COLO668 (cell line): ENCODE results near the gene RALB.

Source experiments
- DNase-seq: peaks from one replicate; lab custom pipeline; 2025; ENCODE audit not compliant: unreplicated experiment; lab: John Stamatoyannopoulos, UW

The RALB gene, protein sequence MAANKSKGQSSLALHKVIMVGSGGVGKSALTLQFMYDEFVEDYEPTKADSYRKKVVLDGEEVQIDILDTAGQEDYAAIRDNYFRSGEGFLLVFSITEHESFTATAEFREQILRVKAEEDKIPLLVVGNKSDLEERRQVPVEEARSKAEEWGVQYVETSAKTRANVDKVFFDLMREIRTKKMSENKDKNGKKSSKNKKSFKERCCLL

DNA sequence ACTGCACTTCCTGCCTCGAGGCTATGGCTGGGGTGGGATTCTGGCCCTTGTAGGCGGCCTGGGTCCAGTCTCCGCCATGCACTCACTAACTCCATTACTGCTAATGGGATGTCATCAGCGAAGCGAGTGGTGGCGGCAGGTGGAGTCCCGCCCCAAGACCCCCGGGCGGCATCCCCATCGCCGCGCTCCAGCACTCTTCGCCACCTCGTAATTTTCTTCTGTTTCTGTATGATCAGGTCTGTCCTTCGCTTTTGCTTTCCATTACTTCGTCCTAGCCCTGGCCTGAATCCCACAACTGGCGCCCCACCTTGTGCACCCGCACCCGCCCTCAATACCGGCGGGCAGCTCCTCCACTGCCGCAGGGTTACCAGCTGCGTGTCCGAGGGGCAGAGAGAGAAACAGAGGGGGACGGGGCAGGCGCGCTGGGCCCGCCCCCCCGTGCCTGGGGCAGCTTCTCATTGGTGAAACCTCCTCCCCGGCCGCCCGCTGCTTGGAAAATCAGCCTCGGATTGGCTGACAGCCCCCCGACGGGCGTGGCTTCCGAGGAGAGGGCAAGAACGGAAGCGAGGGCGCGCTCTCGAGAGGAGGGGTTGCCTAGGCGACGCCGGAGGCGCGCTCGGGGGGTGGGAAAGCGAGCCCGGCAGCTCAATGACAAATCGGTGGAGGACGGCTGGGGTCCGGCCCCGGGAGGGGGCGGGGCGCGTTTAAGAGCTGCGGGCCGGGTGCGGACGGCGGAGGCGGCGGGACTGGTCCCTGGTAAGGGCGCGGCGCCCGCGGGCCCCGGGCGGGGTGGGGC lies at the start of gene RALB:
Gene RALB, plus strand, starts transcription at position 628 of the 796 bp plus-strand sequence. CDS start 25,813 bp downstream, outside the sequence.
- peak; percentile 99 for DNase-seq

DNA sequence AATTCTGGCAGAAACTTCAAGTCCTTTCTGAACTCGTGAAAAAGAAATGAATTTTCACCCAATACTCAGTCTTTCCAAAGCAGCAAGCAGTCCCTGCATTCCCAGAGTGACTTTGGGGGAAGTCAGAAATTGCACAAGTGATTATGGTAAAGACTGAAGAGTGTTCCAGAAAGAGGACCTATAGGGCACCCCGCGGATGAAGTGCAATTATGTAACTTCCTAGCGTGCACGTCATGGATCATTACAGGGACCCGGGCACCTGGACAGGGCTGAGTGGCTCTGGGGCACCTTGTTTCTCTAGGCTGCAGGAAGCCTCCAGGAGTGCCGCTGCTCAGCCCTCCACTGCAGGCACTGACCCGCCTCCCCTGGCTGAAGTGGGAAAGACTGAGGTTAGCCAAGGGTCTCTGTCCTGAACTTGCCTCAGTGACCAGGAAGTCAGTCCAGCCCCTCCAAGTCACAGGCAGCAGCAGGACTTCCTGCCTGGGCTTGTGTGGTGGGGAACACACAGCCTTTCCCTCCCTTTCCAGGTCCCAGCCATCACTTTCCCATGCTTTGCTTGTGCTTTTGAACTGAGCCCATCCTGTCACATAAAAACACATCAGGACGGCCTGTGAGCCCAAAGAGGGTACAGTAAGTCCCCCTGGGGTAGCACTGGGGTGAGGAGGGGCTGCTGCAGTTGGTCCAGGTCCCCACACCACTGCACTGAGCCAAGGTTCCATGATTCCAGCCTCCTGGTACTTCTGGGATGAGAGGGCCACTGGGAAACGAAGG lies 49.2 kb upstream of the RALB start:
- DNase-seq = no peak

DNA sequence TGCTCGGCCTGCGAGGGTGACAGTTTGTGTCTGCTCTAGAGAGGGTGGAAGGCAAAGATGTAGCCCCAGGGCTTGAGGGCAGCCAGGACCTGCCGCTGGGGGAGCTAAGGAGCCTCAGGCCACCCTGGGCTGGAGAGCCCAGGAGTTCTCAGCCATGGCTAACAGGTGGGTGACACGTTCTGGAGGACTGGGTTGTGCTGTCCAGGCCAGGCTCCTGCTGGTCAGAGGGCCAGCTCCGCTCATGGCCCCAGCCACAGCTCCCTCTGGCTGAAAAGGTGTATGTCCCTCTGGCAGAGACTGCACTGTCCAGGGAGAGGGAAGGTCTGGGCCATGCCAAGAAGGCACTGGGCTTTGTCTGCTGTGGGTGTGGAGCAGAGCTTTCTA lies 48.6 kb upstream of the RALB start:
- DNase-seq = no peak

DNA sequence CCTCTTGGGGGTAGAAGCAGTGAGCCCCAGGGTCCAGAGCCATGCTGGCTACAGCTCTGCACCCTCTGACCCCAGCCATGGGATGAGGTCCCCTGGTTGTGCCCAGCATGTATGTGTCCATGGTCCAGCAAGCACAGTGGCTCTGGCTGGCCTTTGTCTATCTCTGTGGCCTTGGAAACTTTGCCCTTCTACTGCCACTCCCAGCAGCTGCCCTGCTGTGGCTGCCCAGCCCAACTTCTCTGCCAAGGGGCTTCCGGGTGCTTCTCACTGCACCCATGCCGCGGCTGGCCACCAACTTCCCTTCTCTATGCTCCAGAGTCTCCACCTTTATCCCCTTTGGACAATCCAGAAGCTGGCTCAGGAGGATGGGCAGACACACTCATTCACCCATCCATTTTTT lies 48.2 kb upstream of the RALB start:
- no peak for DNase-seq

DNA sequence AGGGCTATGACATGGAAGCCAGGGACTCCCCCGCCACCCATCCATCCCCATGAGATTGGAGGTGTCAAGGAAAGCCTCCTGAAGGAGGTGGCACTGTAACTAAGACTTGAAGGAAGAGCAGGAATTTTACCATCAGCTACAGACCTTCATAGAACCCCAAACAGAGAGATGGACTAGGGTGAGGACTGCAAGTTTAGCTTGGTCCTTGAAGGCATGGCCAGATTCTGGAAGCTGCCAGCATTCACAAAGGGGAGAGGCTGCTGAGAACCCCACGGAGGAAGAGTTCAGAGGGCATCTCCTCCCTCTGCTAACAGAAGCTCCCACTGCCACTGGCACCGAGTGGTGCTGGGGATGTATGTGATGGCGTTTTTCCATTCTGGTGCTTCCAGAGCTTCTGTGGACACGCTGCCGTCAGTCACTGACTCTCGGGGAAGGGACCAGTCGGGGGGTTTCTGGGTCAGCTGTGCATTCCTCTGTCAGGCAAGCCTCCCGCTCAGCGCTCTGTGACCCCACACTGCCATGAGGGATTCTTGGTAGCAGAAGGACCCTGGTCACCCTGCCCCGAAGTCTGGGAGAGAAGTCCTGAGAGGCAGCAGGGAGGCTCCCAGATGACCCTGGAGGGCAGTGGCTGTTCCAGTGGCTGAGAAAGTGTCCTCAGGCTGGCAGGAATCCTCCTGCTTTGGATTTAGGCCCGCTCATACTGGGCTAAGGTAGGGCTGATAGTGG lies 47.5 kb upstream of the RALB start:
- DNase-seq = no peak

DNA sequence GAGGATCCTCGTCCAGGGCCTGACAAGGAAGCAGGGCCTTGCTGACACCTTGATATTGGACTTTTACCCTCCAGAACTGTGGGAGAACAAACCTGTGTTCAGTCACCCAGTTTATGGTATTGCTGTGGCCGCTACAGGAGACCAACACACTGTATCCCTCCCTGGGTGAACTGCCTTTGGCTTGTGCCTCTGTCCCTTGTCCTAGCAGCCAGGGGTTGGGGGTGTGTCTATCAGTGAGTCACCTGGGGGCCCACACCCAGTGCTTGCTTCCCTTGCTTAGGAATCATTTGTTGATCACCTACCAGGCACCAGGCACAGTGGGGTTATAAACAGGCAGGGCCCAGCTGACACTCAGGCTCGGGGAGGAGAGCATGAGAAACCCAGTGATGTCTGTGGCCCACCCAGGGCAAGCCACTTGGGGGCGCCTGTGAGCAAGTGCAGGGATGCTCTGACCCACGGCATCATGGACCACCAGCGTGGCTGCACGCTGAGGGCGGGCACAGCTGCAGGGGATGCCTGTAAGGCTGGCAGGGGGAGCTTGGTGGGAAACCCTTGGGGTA lies 46.5 kb upstream of the RALB start:
- peak; percentile 29 for DNase-seq

DNA sequence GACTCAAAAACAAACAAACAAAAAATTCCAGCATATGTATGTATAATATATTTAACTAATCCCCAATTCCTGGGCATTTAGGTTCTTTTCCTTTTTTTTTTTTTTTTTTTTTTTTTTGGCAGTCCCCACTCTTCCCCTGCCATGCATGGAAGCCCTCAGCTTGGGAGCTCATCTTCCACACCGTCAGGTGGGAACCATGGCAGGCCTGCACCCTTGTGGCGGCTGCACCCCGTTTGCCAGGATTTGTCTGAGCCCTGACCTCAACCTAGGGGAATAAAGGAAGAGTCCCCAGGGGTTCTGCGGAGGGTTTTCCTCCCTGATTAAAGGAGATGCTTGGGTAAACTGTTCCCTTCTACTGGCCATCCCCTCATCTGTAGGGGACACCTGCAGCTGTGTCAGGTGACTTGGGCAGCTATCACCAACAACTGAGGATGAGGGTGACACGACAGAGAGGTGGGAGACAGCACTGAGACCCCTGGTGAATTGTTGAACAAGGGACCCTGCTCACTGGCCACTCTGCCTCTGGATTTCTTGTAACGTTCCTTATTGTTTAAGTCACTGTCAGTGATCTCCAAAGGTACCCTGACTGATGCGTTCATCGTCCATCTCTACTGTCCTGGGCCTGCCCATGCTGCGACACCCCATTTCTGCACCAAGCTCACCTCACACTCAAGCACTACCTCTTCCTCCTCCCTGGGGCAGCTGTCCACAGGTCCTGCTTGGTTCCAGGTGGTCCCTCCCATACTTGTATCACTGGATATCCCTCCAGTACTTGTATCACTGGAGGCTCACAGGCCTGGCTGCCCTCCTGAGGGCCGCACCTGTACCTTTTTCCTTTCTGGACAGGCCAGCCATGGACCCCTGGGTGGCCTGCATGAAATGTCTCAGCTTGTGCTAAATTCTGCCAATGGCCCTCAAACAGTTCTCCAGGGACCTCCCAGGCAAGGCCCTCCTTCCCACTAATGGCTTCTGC lies 44.0 kb upstream of the RALB start:
- DNase-seq = no peak

DNA sequence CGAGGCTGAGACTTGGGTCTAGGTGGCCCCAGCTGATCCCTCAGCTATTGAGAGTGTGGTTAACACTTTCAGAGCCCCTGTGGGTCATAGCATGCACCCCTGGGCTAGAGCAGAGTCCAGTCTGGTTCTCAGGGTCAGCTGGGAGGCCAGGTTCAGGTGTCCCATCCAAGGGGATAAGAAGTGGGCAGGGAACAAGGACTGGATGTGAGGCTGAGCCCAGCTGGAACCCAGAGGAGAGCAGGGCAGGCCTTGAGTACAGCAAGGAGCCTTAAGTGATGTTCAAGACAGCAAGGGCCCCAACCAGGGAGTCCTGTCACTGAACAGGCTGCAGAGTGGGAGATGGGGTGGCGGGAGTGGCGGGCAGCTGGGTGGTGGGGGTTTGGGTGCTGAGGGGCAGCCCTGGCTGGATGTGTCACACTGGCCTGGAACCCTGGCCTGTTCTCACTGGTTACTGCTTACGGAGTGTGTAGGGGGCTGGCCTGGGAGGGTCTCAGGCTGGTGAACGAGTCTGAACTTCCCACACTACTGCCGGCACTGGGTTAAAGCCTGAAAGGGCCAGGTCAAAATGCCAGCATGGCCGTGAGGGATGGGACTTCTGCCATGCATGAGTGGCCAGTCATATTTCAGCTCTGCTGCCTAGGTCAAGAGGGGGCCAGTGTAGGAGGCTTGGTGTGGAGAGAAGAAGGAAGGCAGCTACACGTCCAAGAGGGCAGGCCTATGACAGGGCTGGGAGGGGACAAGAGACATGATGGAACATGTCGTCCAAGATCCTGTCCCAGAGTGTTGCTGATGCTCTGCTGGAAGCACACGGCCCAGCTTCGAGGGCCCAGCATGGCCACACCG lies 43.0 kb upstream of the RALB start:
- DNase-seq = no peak

DNA sequence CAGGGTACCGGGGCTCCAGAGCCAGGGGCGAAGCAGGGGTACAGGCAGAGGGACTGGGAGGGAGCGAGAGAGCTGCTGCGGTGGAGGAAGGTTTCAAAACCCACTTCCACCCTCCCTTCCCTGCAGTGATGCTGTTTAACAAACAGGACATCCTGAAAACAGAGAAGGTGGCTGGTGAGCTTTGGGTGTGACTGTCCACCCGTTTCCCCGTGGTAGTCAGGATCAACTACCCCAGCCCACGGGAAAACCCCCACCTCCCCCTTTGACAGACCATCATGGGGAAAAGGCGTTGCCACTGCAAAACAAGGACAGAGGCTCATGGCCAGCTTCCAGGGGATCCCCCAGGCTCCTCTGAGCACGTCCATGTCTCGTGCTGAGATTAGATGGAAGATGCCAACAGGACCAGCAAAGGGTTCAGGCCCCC lies 42.4 kb upstream of the RALB start:
- no peak for DNase-seq

DNA sequence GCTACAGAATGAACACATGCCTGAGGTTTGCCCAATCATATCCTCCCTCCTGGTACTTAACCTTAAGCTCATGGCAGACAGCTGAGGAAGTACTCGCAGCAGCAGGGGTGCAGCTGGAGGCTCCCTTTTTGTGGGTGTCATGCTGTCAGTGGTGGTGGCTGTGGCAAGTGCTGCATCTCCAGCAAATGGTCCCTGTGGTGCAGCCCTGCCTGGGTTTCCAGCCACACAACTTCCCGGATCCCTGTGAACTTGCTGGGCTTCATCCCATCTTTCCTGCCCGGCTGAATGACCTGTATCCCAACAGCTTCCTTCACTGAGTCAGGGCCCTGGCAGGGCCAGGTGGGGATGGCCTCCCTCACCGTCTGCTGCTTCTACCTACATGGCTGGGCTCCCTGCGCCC lies 34.5 kb upstream of the RALB start:
- no peak for DNase-seq

DNA sequence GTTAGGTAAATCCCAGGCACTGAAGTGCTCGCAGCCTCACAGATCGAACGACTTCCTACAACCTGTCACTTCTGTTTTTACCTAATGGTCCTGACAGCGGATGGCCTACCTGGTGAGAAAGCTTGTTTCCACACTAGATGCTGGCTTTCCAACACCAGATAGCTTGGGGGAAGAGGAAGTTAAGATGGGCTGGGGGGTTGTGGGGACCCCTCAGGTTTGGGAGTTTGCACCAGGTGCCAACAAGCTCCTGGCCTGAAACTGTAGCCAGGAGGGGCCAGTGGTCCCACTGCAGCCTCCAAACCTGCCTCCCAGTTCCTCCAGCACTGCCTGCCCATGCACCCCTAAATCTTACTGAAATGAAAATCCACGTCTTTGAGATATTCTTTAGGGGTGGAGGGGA lies 33.4 kb upstream of the RALB start:
- no peak for DNase-seq

DNA sequence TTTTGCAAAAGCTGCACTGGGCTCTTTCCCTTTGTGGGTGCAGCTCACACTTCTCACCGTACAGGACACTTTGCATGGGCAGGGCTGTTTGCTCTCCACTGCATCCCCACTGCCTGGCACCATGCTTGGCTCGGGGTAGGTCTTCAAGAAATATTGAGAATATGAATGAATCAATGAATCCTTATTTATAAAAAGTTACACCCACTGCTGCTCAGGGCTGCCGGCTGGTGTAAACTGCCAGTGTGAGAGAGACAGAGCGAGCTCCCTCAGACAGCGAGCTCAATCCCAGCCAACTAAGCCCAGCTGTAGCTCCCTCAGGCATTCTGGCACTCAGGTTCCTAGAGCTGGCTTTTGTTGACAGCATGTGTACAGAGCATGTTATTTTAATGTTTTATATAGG lies 32.9 kb upstream of the RALB start:
- DNase-seq = no peak

DNA sequence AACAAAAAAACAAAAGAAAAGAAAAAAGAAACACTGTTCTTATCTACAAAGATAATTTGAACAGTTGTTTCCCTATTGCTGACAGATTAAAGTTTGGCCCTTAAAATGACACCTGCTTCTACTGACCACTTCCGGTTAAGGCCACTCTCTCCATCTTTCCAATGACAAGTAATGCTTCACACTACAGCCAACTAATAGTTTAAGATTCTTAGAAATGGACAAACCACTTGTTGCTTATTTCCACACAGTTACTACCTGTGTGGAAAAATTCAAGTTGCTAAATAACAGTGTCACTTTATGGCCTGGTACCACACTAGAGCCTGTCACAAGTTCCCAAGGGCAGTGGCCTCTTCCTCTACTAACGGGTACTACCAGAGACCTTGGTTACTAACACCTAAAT lies 31.9 kb upstream of the RALB start:
- DNase-seq = no peak

DNA sequence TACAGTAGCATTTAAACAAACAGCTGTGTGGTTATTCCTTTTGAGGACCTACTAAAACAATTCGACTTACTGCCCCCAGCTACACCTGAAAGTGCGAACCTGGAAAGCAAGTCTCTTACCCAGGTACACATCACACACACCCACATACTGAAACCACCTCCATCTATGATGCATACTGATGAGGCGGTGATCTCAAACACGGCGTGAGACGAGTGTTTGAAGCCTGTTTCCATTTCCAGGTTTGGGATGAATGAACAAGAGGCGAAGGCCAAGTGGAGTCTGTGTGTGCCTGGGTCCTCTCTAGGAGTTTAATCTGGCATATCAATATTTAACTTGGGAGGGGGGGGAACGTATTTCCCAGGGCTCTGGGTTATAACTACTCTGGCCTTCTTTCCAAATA lies 31.0 kb upstream of the RALB start:
- DNase-seq = no peak

DNA sequence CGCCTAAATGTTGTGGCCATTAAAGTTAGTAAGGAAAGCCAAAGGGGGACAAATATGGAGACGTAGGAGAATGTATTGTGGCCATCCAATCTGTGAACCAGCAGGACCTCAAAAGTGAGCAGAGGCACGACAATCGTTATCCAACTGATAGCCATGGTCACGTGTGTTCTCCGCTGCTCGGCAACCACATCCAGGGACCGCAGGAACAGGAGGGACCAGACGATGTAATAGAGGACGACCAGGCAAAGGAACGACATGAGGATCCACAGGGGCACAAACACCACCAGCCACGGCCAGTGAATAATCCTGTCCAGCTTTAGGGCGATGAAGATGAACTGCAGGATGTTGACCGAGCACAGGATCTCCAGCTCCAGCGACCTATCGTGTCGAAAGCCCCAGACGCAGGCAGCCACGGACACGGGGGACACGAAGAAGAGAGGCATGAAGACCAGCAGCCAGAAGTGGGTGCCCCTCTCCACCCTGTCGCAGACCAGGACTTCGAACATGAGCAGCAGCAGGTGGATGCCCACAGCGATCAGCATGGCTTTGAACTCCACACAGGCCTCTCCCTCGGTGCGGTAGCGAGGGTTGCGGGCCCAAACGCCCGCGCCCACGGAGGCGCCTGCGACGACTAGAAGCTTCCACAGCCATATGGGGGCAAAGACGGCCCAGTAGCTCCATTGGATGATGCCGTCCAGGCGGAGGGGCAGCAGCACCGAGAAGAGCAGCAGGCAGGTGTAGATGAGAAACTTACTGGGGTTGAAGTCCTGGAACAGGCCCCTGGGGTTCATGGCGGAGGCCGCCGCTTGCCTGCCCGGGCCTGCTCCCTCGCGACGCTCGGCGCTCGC lies 30.2 kb upstream of the RALB start:
- DNase-seq = peak; percentile 48

DNA sequence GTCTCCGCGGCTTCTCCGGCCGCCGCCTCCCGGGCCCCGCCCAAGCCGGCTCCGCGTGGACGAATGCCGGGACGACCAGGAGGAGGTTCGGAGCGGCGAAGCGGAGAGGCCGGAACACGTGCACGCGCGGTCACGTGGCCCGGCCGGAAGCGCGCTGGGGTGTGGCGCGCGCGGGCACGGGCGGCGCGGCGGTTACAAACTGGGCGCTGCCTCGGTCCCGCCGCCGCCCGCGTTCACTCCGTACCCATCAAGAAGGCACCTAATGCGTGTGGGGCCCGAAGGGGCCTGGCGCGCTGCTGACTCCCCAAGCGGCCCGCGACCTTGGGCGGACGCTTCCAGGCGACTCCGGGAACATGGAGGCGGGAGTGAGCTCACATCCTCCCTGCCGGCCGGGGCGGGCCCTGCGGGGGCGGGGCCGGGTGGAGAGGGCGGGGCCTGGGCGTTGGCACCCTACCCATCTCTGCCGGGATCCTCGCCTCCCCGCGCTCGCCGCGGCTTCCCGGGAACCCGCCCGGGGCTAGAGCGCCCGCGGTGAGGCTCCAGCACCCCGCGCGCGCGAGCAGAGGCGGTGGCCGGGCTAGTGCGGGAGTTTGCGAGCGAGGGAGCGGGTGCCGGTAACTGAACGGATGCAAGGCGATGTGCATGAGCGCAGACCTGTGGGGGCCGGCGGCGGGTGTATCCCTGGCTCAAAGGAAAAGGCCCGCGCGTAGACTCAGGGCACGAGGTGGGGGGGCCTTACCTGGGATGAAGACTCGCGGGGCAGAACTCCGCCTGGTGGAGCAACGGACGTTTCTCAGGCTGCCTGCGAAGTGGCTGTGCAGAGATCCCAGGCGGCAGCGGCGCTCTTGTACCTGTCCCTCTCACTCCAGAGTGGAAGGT lies 29.4 kb upstream of the RALB start, which contains the start of gene TMEM185B:
Gene TMEM185B, minus strand, starts transcription at position 367 of the 879 bp plus-strand sequence. CDS start 424 bp downstream, outside the sequence.
- peak; percentile 94 for DNase-seq

DNA sequence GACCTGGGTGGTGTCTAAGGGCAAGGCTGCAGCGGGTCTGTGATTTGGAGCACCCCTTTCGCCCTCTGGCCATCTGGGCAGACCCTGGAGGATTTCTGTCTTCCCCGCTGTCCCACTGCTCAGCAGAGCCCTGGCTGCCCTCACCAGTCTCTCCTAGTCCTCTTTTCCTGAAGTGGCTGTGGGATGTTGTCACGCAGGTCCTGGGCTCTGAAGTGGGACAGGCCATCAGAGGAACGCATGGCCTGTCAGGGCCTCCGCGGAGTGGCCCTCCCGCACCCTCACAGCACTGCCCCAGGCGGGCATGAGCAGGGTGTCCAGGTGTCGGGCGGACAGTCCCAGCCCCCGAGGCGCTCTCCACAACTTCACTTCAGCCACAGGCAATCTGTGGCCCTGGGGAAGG lies 28.4 kb upstream of the RALB start:
- DNase-seq = peak; percentile 52
